GM18502 (cell line): ENCODE data around the gene STK39.

Experiments
- ATAC-seq: cut with Tn5 transposase; IDR thresholded peaks from one replicate; pipeline ENCODE4 v1.9.1; 2021; ENCODE audit warnings: mild to moderate bottlenecking; ENCODE audit not compliant: unreplicated experiment, poor library complexity

Gene STK39

DNA sequence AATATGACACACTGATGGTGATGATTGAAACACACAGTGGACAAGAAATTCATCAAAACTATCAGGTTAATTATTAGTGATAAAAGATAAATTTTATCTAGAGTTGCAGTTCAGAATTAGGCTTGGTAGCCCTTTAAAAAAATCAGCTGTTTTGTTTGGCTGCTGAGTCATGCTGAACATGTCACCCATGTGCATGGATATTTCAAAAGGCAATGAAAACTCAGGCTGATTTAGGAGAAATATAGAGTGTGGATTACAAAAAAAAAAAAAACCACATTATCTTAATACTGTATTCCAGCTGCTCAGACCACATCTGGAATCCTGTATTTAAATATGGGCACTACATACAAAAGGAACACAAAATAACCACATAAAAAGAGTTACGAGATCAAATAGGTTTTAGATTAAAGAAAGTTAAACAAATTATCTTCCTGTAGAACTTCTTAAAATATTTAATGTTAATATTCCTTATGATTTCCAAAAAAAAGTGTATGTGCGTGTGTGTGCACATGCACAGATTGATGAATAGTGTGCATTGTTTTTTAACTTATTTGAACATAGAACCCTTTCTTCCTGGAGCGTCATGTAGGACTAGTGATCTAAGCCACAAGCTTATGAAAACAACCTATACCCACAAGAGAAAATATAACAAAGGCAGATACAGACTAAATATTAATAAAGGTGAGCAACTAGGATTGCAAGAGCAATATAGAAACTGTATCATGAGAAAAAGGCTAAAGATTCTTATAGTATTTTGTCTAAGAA is 186.2 kb downstream of the STK39 start:
- no peak for ATAC-seq

DNA sequence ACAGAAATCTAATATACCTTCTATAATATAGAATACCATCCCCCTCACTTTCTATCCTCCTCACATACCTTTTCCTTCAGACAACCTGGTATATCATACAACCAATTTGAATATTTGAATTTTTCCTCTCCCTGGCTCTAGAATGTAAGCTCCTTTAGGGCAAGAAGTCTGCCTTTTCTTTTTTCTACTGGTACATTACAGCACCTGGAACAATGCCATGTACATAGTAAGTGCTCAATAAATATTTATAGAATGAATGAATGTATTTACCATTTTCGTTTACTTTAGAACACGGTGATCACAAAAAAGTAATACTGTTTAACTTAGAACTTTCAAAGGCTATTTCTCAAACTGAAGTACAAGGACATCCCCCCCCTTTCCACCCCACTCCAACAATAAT is 187.6 kb downstream of the STK39 start:
- ATAC-seq, result no peak

DNA sequence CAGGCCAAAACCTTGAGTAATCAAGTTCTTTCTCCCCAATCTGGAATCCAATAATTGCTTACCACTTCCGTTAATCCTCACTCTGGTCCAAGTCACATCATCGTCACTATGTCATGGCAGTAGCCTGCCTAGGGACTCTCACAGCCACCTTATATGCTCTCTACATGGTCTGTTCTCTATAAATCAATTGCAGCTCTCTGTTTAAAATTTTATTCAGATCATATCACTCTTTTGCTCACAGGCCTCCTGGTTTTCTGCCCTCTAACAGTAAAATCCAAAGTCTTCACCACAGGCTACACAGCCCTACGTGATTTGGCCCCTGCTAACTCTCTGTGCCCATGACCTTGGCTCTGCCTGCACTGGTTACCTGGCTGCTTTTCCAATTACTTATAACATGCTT is 188.7 kb downstream of the STK39 start:
- ATAC-seq, result no peak

DNA sequence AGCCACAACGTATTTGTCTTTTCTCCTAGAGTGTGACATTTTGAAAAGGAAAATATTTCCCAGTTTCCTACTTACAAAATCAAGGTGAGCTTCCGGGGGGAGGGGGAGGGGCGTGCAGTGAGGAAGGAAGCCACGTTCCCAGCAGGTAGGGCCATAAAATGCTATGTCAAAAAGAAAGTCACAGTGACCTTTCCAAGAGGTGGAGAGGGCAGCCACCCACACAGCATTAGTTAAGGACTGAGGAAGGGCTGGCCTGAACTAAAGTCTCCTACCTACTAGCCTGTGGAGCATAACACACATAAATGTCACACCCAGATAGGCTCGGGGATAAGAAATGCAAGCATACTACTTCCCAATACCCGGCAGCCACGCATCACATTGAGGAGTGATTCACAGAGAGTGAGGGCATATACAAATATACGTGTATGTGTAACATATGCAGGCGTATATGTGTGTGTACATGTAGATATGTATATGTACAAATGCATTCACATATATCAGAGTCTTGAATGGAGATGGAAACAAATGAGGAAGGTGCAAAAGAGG is 191.1 kb downstream of the STK39 start:
- ATAC-seq, result no peak

DNA sequence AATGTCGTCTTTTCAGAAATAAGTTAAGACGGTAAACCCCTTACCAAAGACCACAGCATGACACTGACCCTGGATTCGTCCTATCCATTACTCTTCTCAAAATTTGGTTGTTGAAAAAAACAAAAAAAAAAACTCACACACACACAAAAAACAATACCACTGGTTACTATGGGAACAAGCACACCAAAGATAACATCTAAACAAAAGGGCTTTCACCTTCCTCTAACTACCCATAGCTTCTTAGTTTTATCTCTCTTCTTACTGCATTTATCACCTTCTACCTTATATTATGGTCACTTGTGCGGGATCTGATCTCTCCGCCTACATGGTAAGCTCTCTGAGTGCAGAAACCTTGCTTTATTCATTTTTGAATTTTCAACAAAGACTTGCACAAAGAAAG is 192.7 kb downstream of the STK39 start:
- no peak for ATAC-seq

DNA sequence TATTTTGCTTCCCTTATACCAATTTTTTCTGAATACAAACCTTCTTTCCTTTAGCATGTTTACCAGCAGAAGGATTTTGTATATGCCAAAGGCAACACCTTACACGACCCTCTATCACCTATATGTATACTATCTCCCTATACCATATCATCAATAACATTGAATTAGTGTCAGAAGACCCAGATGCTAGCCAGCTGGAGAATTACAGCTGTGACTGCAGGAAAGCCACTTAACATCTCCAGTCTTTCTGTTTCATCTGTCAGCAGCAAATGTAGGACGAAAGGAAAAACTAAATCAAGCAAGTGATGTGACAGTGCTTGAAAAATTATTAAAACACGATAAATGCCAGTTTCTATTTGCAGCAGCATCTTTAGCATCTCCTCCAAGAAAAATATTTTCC is 193.7 kb downstream of the STK39 start:
- no peak for ATAC-seq

DNA sequence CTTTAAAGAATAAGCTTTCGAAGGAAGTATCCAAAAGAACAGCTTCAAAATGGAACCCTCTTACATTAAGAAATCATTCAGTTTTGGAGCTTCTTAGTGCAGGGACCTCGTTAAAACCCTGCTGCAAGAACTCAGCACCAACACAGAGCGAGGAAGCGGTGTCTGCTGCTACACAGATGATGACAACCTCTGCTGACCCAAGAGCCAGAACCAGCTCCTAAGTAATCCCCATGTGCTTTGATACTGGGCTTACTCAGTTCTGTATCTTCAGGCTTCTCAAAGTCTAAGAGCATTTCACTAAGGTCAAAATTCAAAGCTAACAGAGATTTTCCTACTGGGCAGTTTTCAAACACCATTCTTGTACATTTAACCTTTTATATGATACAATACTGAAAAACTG is 194.6 kb downstream of the STK39 start:
- ATAC-seq, result no peak

DNA sequence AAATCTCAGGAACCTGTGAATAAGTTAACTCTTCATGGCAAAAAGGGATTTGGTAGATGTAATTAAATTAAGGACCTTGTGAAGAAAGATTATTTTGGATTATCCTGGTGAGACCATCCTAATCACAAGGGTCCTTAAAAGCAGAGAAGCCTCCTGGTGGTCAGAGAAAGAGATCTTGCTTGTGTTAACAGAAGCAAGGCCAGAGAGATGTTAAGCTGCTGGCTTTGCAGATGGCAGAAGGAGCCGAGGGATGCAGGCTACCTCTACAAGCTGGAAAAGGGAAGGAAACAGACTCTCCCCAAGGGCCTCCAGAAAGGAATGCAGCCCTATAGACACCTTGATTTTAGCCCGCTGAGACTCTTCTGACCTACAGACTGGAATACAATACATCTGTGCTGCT is 197.0 kb downstream of the STK39 start:
- no peak for ATAC-seq

DNA sequence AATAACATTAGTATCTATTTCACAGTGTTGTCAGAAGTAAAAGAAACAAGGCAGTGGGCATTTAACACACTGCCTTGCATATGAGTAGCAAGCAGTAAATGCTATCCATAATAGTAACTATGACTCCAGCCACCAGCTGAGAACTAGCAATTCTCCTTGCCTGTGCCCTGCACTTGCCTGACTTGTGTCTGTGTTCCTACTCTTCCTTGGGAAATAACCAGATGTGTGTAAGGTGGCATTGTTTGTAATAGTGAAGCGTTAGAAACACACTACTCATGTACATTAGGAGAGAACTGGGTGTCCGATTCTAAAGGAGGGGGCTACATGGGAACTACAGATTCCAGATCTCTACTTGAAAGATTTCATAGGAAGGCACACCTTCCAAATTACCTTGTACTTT is 197.8 kb downstream of the STK39 start:
- no peak for ATAC-seq

DNA sequence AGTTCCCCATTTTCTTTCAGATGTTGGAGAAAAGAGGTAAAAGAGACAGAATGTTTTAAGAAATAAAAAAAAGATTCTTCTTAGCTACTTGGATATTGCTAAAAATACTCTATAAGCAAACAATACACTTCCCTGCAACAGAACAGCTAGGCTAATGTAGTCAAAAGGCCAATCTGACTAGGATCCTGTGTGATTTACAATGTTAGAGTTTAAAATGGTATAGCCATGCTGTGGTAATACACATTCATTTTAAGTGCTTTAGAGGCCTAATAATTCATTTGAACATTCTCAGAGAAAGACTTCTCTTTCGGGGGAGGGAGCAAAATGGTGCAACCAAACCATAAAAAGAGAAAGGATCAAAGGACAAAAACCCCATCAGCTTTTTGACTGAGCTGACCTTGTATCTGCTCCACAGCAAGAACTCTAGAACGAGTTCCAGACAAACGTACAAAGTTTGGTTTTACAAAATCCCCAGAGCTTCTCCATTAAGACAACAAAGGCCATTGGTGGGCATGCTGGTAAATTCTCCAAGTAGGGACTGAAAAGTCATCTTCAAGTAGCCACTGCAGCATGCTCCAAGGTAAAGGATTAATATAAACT is 200.2 kb downstream of the STK39 start:
- ATAC-seq, result no peak

DNA sequence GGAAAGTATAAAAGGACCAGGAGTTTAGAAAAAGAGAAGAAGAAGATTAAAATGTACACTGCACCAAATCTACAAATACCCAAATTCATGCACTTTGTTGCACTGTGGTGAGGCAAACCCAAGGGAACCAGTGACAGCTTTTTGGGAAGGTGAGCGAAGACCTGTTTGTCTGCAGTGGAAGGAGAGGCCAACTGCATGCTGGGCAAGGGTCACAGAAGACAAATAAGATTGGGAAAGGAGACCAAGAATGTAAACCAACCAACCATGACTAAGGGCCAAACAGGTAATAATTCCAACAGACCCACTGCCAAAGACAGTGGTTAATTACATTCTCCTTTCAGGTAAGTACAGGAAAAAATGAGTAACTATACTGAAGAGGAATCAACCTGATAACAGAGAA is 202.8 kb downstream of the STK39 start:
- no peak for ATAC-seq

DNA sequence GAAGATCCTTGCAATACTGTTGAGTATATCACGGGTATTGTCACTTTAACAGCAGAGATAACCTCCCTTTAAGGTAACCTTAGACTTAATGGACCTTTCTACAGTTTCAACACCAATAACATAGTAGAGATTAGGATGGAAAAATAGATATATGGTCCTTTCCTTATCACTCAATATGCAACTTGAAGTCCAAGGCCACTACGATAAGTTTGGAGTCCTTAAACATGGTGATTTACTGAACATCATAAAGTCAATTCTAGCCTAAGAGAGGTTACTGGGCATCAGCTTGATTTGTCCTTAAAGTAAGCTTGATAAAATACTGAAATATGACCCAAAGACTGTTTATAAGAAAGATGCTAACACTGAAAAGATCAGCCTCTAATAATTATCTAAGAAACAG is 203.2 kb downstream of the STK39 start:
- ATAC-seq, result no peak

DNA sequence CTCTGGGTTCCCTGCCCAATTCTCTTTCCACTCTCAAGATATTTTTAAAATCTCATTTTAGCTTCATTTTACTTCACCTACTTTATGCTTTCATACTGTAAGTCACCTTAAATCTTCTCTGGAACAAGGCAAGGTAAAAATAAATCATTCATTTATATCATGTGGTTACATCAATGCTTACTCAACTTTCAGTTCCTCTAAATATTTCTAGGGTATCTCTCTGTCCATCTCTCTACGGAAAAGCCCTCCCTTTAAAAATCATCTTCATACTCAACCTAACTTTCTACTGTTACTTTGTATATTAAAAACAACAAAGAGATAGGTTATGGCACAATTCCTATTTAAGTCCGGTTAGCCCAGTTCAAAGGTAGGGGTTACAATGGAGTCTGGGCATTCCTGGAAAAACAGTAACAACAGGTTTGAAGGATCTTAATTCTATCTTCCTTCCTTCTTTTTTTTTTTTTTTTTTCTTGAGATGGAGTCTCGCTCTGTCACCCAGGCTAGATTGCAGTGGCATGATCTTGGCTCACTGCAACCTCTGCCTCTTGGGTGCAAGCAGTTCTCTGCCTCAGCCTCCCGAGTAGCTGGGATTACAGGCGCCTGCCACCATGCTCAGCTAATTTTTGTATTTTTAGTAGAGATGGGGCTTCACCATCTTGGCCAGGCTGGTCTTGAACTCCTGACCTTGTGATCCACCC is 205.1 kb downstream of the STK39 start:
- ATAC-seq, result peak; percentile 96

DNA sequence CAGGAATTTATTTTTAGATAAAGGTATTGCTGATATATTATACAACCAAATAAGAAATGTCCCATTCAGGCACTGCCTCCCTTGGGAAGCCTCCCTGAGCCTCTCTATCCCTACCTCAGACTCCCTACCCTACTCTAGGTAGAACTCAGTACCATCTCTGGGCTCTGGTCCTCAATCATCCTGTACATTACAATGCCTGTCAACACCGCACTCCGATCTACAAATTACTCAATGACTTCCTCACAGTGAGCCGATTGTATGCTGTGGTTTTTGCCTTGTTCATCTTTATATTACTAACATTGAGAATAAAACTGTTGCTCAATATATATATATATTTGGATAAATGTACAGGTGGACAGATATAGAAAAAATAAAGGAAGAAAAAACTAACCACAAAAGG is 207.5 kb downstream of the STK39 start:
- ATAC-seq, result no peak

DNA sequence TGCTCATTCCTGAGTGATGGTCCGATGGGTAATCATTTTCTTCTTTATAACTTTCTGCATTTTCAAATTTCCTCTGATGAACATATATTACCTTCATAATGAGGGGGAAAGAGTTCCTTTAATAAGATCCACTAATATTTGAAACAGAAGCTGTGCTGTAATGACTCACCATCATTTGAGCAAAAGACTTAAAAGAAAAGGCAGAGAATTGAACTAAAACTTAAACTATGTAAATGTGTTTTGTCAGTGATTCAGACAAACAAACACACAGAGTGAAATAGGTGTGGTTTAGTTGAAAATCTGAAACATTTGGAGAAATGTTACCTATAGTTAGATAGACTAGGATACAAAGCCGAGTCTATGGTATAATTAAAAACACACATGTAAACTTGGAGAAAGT is 209.6 kb downstream of the STK39 start:
- no peak for ATAC-seq

DNA sequence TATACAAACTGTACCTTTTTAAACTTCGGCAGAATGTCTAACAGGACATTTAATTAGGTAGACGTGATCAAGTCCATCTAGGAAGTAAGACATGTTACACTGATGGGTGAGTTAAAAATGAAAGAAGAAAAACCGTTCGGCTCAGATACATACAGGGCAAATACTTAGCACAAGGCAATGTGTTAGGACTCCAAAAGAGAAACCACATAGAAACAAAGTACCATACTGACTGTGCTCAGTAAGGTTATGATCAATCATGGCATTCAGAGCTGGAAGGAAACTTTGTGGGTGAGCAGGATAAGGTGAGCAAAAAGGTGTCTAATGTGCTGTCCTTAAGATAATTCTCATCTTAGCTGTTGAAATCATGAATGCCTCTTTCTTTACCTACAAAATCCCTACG is 211.9 kb downstream of the STK39 start:
- peak; percentile 61 for ATAC-seq

DNA sequence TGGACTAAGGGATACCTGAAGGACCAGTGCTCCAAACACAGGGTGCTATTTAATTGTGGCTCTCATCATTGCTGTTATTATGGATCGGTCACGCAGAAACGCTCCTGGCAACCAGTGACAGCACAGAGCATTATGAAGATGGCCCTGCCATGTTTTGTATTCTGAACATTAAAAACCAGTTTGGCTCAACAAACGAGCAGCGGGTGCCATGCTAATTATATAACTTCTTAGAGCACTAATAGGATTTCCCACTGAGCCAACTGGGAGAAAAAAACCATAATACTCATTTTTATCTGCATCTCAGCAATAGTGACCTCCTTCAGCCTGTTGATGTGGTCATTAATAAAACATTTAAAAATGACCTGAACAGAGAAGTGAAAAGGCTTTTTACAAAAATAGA is 212.8 kb downstream of the STK39 start:
- no peak for ATAC-seq

DNA sequence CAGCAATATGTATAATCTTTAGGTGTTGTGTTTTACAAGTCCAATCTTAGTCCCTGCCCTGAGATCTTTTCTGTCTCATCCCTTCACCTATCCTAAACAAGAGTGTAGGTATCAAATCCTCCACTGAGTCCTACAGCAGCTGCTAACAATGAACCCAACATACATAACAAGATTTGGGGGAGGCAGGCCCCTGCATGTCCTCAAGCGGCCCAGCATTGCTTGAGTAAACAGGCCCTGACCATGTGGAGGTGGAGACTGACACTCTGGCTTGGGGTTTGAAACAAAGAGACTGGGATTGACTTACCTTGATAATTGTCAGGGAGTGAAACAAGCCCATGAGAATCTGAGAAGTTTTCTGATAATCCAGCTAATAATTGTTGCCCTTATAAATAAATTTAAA is 213.4 kb downstream of the STK39 start:
- ATAC-seq, result no peak

DNA sequence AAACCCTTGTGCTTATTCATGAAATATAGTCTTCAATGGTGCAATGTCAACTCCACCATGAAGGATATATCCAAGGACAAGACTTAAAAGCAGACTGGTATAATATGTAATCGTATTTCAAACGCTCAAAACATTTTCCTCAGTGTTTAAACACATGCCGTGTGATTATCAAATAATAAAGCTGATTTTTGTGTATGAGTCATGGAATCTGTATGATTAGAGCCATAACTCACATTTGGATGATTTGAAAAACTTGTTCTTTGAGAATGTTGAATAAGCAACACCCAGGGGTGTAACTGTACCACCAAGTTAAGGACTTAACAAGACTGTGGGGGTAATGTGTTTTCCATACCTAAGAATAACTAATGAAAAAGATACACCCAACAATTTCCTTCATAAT is 215.3 kb downstream of the STK39 start:
- no peak for ATAC-seq

DNA sequence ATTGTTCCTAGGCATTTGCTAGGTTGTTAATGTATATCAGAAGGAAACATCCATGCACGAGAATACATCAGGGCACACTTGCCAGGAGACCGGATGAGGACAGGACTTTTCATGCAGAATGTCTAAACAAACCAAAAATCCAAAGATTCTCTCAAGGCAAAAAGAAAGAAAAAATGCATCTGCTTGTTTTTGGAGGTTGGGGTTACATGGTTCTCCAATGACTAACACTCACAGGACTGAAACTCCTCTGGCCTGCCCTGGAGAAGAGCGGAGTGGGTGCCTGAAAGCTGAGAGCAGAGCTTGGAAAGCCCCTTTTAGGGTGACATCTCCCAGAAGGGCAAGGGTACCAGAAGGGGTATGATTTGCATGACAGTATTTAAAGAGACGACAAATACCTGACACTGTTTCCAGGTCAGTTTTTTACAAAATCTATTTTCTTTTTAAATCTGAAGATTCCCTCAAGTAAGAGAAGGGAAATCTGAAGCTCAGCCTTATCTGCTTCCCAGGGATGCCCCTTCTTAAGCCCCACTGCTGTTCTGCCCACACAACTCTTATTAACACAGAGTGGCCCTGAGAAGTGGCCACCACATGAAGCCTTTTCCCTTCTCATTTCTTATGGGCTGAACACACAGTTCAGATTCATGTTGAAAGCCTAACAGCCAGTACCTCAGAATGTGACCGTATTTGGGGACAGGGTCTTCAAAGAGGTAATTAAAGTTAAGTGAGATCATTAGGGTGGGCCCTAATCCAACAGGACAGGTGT is 216.4 kb downstream of the STK39 start:
- peak; percentile 94 for ATAC-seq

DNA sequence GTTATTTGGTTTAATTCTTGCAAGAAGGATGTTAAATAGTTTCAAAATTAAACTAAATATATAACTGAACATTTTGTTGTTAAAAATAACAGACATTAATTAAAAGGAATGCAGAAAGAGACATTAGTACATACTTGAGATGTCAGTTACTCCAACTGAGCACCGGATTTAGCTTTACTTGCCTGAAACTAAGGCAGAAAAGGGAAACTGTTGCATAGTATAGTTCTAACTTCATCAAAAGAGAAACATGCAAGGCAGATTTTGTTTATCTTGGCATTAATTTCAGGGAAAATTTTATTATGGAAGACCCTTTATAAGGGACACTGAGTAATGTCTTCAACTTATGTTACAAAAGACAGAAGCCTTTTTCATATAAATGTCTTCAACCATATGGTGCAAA is 218.3 kb downstream of the STK39 start:
- no peak for ATAC-seq
